ENCODE results near the gene DNTT.
A peak's percentile ranks its signal among the peaks of the same experiment; 100 is the strongest.

The DNTT gene

DNA sequence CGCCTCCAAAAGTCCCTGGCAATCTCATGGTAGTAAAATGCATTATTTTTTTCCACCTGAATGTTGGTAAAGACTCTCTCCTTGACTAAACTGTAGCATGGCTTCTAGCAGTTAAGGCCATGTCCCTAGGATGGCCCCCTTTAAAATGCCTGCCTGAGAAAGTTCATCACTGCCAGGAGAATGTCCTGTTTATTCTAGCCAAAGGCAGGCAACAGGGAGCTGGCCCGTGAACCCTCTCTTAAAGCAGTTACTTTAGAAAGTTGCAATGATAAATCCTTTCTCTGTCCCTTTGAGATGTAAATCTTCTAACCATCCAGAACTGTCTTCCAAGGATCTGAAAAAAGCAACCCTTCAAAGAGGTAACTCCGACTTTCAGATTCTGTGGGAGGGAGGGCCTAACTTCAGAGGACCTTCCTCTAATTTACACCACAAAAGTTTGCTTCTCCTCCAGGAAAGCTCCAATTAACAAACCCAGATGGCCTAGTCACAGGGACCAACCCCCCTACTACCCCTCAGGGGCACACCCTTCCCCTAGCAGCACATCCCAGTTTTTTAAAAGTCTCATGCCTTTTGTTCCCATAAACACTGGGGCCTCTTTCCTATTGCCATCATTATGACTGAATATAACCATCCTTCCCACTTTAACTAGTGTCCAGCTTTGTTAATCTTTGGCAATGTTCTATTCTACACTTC, 5.5 kb downstream of the DNTT start:
- no peak for DNase-seq (ENCODE audit: low spot score)

DNA sequence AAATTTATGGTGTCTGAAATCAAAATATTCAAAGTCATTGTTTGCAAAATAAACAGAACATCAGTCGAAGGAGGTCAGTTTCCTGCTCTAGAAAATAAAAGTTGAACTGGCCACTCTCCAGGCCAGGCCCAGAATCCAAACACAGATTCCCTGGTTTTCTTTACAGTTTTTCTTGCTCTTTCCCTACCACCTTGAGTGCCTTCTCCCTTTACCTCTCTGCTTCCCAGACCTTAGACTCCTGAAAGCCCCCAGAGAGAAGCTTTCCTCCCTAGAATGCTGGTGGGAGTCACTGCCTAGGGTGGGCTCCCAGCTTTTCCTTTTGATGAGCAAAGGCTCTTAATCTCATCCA, 6.1 kb downstream of the DNTT start:
- DNase-seq (ENCODE audit: low spot score): no peak

DNA sequence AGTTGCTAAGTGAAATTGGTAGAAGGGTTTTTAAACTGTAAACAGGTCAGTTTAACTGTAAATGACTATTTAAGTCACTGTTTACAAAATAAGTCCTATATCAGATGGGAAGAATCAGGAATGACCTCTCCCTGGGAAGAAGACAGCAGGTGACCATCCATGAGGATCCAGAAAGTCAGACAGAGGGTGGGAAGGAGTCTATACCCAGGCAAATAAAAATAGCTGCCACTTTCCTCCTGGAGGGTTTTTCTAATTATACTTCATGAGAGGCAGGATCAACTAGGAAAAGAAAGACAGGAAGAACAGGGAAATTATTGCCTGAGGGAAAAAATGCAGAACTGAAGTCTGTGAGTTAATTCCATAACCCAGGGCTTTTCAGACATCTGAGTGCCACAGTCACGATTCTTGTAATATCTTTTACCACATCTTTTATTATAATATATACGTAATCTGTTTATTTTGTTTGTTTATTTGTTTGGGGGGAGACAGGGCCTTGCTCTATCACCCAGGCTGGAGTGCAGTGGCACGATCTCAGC, 7.0 kb downstream of the DNTT start:
- no peak for DNase-seq (ENCODE audit: low spot score)

DNA sequence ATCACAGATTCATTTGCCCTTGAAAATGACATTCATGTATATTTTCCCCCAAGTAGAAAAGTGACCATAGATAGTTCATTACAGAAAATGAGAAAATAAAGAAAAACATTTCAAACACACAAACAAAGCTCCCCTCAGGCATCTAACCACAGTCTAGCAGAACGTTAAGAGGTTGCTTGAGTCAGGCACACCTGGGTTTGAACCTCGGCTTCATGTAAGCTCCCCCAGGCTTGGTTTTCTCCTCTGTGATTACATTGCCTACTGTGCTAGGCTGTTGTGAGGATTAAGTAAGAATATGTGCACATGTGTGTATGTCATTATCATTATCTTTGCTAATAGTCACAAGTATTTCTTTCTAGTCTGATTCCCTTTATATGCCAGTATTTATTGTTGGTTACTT, 9.1 kb downstream of the DNTT start:
- no peak for DNase-seq (ENCODE audit: low spot score)

DNA sequence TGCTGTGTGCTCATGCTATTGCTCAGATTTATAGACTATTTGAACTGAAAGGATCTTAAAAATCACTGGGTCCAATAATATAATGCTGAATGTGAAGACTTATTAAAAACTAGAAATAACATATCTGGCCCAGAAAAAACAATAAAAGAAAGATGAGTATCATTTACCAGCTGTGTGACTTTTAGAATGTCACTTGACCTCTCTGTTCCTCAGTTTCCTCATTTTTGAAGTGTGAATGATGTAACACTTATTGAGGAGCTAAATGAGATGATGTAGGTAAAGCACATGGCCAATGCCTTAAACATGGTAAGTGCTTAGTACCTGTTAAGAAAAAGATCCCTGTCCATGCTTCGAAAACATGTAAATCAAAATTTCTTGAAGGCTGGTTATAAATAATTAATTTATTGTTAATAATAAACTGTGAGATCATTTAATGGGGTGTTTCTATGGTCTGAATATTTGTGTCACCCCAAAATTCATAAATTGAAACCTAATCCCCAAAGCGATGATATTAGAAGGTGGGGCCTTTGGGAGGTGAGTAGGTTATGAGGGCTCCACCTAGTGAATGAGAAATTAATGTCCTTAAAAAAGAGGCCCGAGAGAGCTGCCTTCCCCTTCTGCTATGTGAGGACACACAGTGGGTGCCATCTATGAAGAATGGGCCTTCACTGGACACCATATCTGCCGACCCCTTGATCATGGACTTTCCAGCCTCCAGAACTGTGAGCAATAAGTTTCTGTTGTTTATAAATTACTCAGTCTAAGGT, 13.0 kb downstream of the DNTT start:
- DNase-seq (ENCODE audit: low spot score): no peak

DNA sequence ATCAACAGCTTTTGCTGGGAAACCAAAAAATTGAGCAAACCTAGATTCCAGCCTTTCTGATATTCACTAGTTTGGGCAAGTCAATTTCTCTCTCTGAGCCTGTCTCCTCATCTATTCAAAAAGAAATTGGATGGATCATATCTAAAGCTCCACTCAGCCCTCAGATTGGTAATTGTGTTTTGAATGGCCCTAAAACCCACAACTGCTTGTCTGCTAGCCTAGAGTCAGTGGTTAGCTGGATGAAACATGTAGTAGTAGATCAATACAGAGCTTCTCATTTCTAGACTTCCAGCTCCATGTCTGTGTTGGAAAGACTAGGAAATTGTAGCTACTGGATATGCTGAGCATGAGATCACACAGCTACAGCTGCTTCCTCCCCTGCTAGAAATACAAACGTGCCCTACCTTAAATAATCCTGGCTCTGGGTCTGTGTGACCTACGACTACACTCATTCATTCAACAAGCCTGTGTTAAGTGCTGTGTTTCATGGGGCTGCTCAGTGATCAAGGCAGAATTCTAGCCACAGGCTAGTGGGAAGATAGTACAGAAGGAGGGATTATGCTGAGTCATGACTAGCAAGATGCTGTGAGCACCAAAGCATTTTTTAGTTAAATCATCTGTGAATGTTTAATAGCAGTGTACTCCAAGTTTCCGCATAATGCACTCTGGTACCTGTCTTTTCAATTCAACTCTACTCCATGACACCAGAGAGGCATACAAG, 15.7 kb downstream of the DNTT start:
- no peak for DNase-seq (ENCODE audit: low spot score)

DNA sequence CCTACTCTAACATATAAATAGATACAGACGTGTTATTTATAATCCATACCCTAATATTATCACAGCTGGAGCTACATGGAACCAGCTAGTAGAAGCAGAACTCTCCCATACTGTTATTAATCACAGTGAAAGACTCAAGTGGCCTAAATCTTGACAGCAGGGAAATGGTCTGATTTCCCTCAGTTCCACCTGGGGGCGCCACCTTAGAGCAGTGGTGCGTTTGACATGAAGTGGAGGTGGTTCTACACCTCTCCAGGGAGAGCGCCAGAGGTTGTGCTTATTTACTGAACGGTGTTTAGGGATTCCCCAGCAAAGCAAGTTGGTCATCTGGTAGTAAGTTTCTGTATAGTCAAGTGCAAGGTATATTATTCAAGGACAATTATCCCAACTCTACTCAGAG, 17.6 kb downstream of the DNTT start:
- DNase-seq (ENCODE audit: low spot score): no peak

DNA sequence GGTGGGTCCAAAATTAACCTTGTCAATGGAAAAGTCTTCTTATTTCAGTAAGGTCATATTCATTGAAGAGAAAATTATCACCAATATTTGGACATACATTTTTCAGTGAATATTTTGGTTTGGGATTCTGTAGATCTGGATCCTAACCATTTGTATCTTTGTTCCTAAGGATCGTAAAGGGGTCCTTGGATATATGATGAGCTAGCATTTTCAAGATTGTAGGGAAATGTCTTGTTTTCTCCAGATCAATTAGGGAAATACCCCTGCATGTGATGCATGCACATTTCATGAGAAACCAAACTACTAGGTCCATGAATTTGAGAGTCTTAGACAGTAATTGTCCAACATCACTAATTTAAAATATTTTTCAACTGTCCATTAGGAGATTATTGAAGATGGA, 18.0 kb downstream of the DNTT start:
- no peak for DNase-seq (ENCODE audit: low spot score)

DNA sequence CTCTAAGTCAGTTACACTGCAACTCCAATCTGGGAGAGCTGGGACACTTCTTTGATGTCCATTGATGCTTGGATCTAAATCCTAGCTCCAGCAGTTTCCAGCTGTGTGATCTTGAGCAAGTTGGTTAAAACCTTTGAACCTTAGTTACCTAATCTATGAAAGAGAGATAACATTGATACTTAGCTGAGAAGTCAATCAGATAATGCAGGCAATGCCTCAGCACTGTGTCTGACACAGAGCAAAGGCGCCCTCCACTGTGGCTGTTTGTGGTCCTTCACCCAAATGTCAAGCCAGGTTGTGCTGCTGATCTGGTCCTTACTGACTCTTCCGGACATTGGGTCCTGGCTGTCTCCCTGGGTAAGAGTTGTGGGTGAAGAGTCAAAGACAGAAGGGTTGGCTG, 20.2 kb downstream of the DNTT start:
- no peak for DNase-seq (ENCODE audit: low spot score)

DNA sequence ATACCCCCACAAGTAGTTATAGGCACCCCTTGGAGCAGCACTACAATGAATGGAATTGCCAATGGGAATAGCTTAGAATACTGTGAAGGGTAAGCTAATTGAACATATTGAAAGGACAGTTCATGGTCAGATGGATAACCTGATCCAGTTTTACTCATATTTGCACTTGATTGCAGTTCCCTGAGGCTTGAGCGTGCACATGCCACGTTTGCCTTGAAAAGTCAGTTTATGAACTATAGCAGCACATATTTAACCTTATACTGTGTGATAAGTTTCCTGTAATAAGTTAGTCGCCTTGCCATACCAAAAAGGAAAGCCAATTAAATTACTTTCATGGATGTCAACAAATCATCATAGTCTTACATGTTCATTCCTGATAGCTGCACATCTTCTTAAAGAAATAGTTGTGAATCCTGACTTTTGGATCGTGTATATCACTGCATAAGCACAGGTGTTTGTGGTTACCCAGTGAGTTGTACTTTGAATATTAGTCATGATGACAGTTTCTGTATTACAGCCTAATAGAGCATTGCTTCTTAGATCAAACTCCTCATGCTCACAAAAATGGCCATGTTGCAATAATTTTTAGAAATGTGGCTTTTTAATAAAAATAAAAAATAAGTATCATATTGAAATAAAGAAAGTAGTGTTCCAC, 21.6 kb downstream of the DNTT start:
- no peak for DNase-seq (ENCODE audit: low spot score)

DNA sequence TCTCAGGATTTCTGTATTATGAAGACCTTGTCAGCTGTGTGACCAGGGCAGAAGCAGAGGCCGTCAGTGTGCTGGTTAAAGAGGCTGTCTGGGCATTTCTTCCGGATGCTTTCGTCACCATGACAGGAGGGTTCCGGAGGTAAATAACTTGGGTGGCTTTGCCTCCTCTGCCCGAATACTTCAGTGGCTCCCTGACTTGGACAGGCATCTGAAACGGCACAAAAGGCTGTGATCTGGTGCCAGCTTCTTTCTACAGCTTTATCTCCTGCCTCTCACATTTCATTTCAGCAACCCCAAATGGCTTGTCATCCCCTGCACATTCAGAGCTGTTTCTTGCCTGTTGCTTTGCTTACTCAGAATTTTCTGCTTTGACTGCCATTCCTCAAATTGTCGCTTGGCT, 23.2 kb downstream of the DNTT start:
- no peak for DNase-seq (ENCODE audit: low spot score)

DNA sequence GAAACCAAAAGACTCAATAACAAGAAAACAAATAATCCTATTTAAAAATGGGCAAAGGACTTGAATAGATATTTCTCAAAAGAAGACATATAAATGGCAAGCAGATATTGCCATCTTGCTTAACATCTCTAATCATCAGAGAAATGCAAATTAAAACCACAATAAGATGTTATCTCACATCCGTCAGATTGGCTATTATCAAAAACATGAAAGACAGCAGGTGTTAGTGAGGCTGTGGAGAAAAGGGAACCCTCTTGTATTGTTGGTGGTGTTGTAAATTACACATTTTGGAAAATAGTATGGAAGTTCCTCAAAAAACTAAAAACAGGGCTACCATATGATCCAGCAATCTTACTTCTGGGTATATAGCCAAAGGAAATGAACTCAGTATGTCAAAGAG, 28.9 kb downstream of the DNTT start:
- DNase-seq (ENCODE audit: low spot score): no peak

DNA sequence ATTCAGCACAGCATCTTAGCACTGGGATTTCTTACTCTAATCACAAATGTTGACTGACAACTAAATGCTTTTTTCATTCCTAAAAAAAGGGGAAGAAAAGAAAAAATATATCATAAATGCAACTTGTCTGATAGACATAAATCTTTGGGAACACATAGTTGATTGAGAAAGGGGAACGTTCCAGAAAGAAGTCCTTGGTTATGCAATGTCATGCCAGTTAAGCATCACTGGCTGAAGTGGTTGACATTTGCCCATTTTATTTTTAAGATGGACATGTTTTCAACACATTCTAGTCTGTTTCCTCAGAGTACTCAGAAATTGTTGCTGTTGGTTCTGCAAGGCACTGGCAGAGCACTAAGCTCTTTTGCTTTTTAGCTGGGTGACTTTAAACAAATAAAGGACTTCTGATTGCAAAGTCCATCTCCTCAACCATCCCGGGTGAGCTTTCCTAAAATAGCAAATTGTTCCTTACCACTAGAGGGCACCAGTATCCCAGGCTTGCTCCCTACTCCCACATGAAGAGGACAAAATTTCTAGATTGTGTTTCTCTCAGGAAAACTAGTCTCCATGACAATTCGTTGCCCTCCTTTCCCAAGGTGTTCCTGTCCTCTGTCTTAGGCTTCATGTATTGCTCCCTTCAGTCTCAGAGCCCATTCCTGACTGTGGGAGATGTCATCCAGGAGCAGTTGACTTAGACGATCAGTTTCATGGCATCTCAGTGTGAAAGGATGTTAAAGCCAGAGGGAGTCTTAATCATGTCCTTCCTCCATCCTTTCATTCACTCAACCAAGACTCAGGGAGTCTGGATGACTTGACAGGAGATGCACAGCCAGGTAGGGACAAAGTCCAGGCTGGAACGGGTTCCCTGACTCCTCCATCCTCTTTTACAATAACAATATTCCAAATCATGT, 30.6 kb downstream of the DNTT start:
- DNase-seq (ENCODE audit: low spot score): peak; percentile 48

DNA sequence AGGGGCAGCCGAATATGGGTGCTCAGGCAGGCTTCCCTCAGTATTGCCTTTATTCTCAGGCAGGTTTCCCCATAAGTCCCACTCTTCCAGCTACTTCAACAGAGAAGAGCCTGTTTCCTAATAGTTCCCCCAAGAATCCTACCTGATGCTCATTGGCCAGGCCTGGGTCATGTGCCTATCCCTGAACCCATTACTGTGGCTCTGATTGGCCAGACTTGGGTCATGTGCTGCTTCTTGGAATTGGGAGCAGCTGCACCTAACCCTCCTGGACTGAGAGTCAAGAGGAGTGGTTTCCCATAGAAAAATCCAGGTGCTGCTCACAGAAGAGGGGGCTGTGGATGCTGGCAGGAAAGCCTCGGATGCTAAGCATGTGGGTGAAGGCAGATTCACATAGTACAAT, 32.9 kb downstream of the DNTT start:
- no peak for DNase-seq (ENCODE audit: low spot score)

DNA sequence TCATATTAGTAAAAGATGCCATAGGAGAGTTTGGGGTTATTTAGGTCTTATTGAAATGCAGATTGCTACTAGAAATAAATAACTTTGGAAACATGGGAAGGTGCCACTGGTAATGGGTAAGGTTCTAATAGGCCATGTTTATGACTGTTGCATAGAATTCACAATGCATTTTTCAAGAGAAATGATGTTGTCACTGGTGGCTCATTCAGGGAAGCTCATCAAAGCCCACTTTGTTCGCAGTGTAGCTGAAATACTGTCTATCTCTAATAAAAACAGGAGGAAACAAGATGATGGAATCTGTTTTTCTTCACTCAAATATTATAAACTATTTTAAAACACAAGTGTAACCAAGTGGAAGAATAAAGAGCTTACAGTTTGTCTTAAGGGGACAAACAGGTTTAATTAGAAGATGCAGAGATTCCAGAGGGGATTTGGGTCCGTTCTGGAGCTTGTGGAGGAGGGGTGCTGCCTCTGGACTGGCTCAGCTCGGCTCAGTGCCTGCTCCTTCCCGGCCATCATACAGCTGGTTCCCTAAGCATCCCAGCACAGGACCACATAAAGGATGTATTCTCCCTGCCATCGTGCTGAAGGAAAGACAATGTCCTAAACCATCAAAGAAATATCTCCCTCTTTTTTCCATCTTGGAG, 34.2 kb downstream of the DNTT start:
- DNase-seq (ENCODE audit: low spot score): no peak

DNA sequence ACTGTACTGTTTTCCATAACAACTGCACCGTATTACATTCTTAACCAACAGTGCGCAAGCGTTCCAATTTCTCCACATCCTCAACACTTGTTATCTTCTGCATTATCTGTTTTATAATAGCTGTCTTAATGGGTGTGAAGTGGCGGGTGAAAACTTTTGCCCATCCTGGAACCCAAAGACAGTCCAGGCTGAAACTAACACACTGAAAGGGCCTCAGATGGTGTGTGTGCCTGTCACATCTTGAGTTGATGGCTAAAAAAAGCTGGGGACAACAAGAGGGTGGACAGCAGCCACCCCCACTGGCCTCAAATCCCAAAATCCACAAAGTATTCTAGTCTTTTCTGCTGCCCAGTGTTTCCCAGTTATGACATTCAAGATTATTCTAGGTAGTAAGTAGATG, 35.1 kb downstream of the DNTT start:
- no peak for DNase-seq (ENCODE audit: low spot score)

DNA sequence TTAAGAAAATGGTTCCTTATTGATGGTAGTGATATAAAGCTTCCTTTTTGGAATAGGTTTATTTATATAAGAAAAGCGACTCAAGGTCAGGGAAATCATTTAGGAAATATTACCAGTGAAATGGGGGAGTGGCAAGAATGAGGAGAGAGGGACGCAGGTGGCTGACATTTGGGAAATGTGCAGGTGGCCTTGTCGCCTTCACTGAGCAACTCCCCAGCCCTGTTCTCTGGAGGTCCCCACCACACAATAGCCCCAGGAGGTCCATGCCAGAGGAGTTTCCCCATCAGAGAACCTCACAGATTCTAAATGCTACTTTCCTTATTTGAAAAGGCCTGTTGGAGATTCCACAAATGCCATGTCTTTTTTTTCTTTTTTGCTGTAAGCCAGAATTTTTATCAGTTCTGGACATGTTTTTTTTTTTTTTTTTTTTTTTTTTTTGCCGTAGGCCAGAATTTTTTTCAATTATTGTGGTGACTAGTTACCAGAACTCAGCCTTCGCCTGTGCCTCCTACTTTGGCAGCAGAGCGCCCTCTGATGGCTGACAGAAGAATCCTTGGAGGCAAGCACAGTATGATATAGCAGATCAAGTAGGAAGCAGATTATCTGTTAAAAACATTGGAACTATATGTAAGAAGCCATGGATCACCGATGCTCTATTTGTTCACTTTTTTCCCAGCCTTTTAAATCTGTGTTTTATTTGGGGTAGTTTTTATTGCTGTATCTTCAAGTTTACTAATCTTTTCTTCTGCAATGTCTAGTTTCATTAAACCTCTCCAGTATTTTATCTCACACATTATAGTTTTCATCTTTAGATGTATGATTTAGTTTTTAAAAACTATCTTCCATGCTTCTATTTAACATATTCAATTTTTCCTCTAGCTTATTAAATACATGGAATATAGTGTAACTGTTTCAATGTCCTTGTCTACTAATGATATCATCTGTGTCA, 36.0 kb downstream of the DNTT start:
- DNase-seq (ENCODE audit: low spot score): peak; percentile 56

DNA sequence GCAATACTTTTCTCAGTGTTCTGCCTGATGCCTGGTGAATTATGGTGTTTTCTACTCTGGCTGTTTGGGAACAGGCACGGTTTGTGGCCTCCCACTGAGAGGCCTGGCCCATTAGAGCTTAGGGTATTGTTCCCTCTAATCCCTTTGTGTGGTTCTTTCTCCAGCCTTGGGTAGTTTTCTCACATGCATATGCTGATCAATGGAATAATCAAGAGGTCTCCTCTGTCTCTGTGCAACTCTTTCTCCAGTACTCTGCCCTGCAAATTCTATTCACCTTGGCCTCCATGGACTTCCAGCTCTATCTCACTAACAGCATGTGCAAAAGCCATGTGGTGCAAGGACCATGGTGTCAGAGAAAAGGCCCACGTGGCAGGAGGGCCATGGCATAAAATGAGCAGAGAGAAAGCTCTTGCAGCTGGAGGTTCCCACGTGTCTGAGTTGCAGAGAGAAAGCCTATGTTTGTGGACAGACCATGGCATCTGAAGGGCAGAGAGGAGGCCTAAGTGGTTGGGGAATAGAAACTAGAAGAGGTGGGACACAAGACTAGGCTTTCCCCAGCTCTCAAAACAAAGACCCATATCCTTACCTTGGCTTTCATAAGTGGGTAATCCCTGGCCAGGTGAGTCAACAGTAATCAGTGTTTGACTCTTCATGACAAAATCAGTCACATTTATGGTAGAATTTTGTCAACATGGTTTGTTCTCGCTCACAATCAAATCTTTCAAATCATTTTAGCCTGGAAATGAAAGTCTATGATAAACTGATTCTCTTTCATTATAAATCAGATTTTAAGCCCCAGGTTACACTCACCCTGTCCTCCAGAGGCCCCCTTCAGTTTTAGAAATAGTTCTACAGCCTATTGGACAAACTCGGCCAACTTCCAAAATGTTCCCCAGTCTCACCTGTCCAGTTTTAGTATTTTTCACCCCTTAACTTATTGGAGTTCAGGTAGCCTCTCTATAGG, 37.3 kb downstream of the DNTT start:
- no peak for DNase-seq (ENCODE audit: low spot score)

DNA sequence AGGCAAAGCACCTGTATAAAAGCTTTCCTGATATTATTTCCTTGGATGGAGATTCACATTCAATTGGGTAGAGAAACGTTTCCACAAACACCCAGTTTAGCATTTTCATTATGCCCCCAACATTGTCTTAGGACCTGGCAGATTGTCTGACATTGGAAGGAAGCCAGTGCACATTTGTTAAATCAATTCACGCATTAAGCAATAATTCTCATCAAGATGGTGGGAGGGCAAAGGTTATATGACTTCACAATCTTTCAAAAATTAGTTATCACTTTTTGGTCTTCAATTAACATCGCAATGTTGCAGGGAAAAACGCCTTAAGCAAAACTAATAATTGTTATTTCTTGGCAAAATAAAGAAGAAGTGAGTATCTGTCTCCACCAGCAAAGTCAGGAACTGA, 38.2 kb downstream of the DNTT start:
- DNase-seq (ENCODE audit: low spot score): no peak

All from D341Med (cell line).